DND-41 (cell line): ENCODE measurements around the gene SPP2.

Experiments
- ATAC-seq: fragments of 200-7000 bp; cut with Tn5 transposase; 3 replicates; pipeline ENCODE4 v1.9.1; 2021; ENCODE audit warnings: low read depth; ENCODE audit not compliant: insufficient read depth
- DNase-seq: peaks from one replicate; pipeline ENCODE4 v3.0.0-alpha.2; 2020
- H2AFZ ChIP-seq: 2 replicates; pipeline ENCODE4 v1.6.0; 2012; ENCODE audit warnings: low read depth, low read length
- H3K27ac ChIP-seq: 2 replicates; pipeline ENCODE4 v1.5.1; 2012; ENCODE audit warnings: low read length, inconsistent platforms
- H3K27me3 ChIP-seq: fragments of 200-600 bp; sonication (generic); 2 replicates; pipeline ENCODE4 v1.6.0; 2012; ENCODE audit warnings: low read length, mild to moderate bottlenecking, inconsistent platforms; ENCODE audit not compliant: insufficient read depth, poor library complexity
- H3K36me3 ChIP-seq: 2 replicates; pipeline ENCODE4 v1.5.1; 2012; ENCODE audit warnings: low read length, inconsistent platforms; ENCODE audit not compliant: insufficient read depth
- H3K4me1 ChIP-seq: 2 replicates; pipeline ENCODE4 v1.5.1; 2012; ENCODE audit warnings: mild to moderate bottlenecking, low read length; ENCODE audit not compliant: insufficient read depth
- H3K4me2 ChIP-seq: 2 replicates; pipeline ENCODE4 v1.6.0; 2012; ENCODE audit warnings: mild to moderate bottlenecking, moderate library complexity, low read length, inconsistent platforms; ENCODE audit not compliant: insufficient read depth
- H3K4me3 ChIP-seq, 2 experiments: fragments of 200-600 bp in 1 of 2; shearing (Covaris generic) in 1 of 2; 2 replicates each; pipeline ENCODE4 v1.5.1; 2012 to 2016; ENCODE audit warnings: inconsistent platforms in 2 of 2, low read length in 2 of 2, mild to moderate bottlenecking in 2 of 2, low read depth in 1 of 2, moderate library complexity in 1 of 2
- H3K79me2 ChIP-seq: 2 replicates; pipeline ENCODE4 v1.6.0; 2012; ENCODE audit warnings: low read length, inconsistent platforms; ENCODE audit not compliant: insufficient read depth
- H3K9ac ChIP-seq: 2 replicates; pipeline ENCODE4 v1.6.0; 2012; ENCODE audit warnings: low read depth, mild to moderate bottlenecking, inconsistent platforms, low read length, moderate library complexity
- H3K9me3 ChIP-seq: 2 replicates; pipeline ENCODE4 v1.5.1; 2012; ENCODE audit warnings: low read length, moderate library complexity, mild to moderate bottlenecking, inconsistent platforms; ENCODE audit not compliant: insufficient read depth, severe bottlenecking
- H4K20me1 ChIP-seq: 2 replicates; pipeline ENCODE4 v1.6.0; 2012; ENCODE audit warnings: low read length; ENCODE audit not compliant: insufficient read depth
- CTCF ChIP-seq: IDR thresholded peaks from 2 replicates; pipeline ENCODE4 v1.5.1; 2012; ENCODE audit warnings: borderline replicate concordance, low read length, moderate library complexity, mild to moderate bottlenecking; ENCODE audit not compliant: poor library complexity, severe bottlenecking; ENCODE audit errors: extremely low read depth
- EZH2 ChIP-seq: IDR thresholded peaks from 3 replicates; pipeline ENCODE4 v1.6.1; 2012; ENCODE audit warnings: borderline replicate concordance, low read depth, mild to moderate bottlenecking, moderate library complexity, low read length, inconsistent platforms; ENCODE audit not compliant: severe bottlenecking

SPP2 gene

GRCh38 chr2:234014427-234014826, 36.1 kb upstream of the SPP2 start:
- no peaks in the 10 kb centered on the region for H3K36me3 ChIP-seq
- DNase-seq (no peak), ATAC-seq (no peak)
- H4K20me1 ChIP-seq = no peaks in the 10 kb centered on the region
- no peak overlapping the region for H3K9ac ChIP-seq
- H3K9me3 ChIP-seq = no peaks in the 10 kb centered on the region
- no peak for TF ChIP-seq EZH2
- TF ChIP-seq CTCF = no peak
- H2AFZ ChIP-seq = no peak overlapping the region
- no peaks in the 10 kb centered on the region for H3K79me2 ChIP-seq
- no peak overlapping the region for H3K4me3 ChIP-seq
- peaks cover 13% of the 10 kb centered on the region for H3K27me3 ChIP-seq
- no peaks in the 10 kb centered on the region for H3K4me1 ChIP-seq
- H3K4me2 ChIP-seq = no peak overlapping the region
- H3K27ac ChIP-seq = no peak overlapping the region

- TF ChIP-seq EZH2 (no peak), CTCF (no peak)
- Histone ChIP-seq H3K9me3 (no peaks in the 10 kb centered on the region), H3K4me2 (no peak overlapping the region), H3K36me3 (no peaks in the 10 kb centered on the region), H3K27me3 (peaks cover 11% of the 10 kb centered on the region), H3K79me2 (no peaks in the 10 kb centered on the region), H3K4me3 (no peak overlapping the region), H2AFZ (no peak overlapping the region), H3K9ac (no peak overlapping the region), H4K20me1 (no peaks in the 10 kb centered on the region), H3K27ac (no peak overlapping the region), H3K4me1 (no peaks in the 10 kb centered on the region)
- DNase-seq = no peak
- ATAC-seq = no peak
These were observed 34.6 kb upstream of the SPP2 start for GRCh38 chr2:234015861-234016260.

GRCh38 chr2:234019896-234020295, 30.6 kb upstream of the SPP2 start:
- H3K79me2 ChIP-seq = no peaks in the 10 kb centered on the region
- H2AFZ ChIP-seq = no peak overlapping the region
- H3K27me3 ChIP-seq = peaks cover 11% of the 10 kb centered on the region
- ATAC-seq (no peak), DNase-seq (no peak)
- no peak overlapping the region for H3K9ac ChIP-seq
- H4K20me1 ChIP-seq = no peaks in the 10 kb centered on the region
- H3K4me2 ChIP-seq = no peak overlapping the region
- TF ChIP-seq EZH2 = no peak
- no peak for TF ChIP-seq CTCF
- no peak overlapping the region for H3K27ac ChIP-seq
- no peaks in the 10 kb centered on the region for H3K36me3 ChIP-seq
- peaks cover 2% of the 10 kb centered on the region for H3K9me3 ChIP-seq
- H3K4me1 ChIP-seq = no peaks in the 10 kb centered on the region
- no peak overlapping the region for H3K4me3 ChIP-seq

GRCh38 chr2:234020332-234020731, 30.2 kb upstream of the SPP2 start:
- Histone ChIP-seq H3K4me3 (no peak overlapping the region), H3K4me1 (0 out of 2 replicates have a peak, but pooled peaks cover 2% of the 10 kb centered on the region), H3K27ac (no peak overlapping the region), H3K9me3 (peaks cover 2% of the 10 kb centered on the region), H2AFZ (no peak overlapping the region), H3K9ac (no peak overlapping the region), H4K20me1 (no peaks in the 10 kb centered on the region), H3K79me2 (no peaks in the 10 kb centered on the region), H3K36me3 (no peaks in the 10 kb centered on the region), H3K27me3 (peaks cover 11% of the 10 kb centered on the region), H3K4me2 (no peak overlapping the region)
- TF ChIP-seq CTCF (no peak), EZH2 (no peak)
- DNase-seq (no peak), ATAC-seq (no peak)
